HG03039 (cell line): ENCODE measurements around the gene MICA.
"Not testable (repeated sequence)": the region's sequence is repeated elsewhere in the genome, so short reads cannot be mapped to it uniquely, and the experiment has no call there.

ENCODE experiments used
- ATAC-seq: cut with Tn5 transposase; IDR thresholded peaks from one replicate; pipeline ENCODE4 v1.9.1; 2021; ENCODE audit warnings: mild to moderate bottlenecking, moderate library complexity; ENCODE audit not compliant: unreplicated experiment

MICA gene

GRCh38 chr6:31403283-31404060 lies at the start of gene MICA:
MICA (plus strand) TSS chr6:31403595; CDS start chr6:31403633, 38 bp downstream.
- ATAC-seq, result peak; percentile 47

GRCh38 chr6:31354158-31354863 lies 49.1 kb upstream of the MICA start:
- no peak for ATAC-seq

- no peak for ATAC-seq
Measured at GRCh38 chr6:31354864-31355582, 48.4 kb upstream of the MICA start.

- no peak for ATAC-seq
Measured at GRCh38 chr6:31355583-31355948, 47.8 kb upstream of the MICA start.

- no peak for ATAC-seq
Measured at GRCh38 chr6:31356216-31356945, 47.0 kb upstream of the MICA start.

- ATAC-seq, result peak; percentile 76
Measured at GRCh38 chr6:31356946-31357466, 46.4 kb upstream of the MICA start, which contains the start of gene HLA-B. HLA-B (minus strand) TSS chr6:31357179; CDS start chr6:31357158, 21 bp downstream.

GRCh38 chr6:31357886-31358285 lies 45.5 kb upstream of the MICA start:
- no peak for ATAC-seq

- no peak for ATAC-seq
Measured at GRCh38 chr6:31358302-31358701, 45.1 kb upstream of the MICA start.

- ATAC-seq, result no peak
Measured at GRCh38 chr6:31359581-31359980, 43.8 kb upstream of the MICA start.

- ATAC-seq, result no peak
Measured at GRCh38 chr6:31362751-31363150, 40.6 kb upstream of the MICA start.

GRCh38 chr6:31363811-31364210 lies 39.6 kb upstream of the MICA start:
- ATAC-seq, result no peak

GRCh38 chr6:31365864-31366263 lies 37.5 kb upstream of the MICA start:
- ATAC-seq, result no peak

GRCh38 chr6:31366693-31367470 lies 36.5 kb upstream of the MICA start:
- ATAC-seq, result peak; percentile 79

GRCh38 chr6:31368461-31368860 lies 34.9 kb upstream of the MICA start:
- no peak for ATAC-seq

GRCh38 chr6:31374118-31374517 lies 29.3 kb upstream of the MICA start:
- ATAC-seq, result not testable (repeated sequence)

- no peak for ATAC-seq
Measured at GRCh38 chr6:31375699-31376098, 27.7 kb upstream of the MICA start.

- ATAC-seq, result no peak
Measured at GRCh38 chr6:31377029-31377428, 26.4 kb upstream of the MICA start.

- ATAC-seq, result no peak
Measured at GRCh38 chr6:31378062-31378720, 25.2 kb upstream of the MICA start.

- ATAC-seq, result no peak
Measured at GRCh38 chr6:31378721-31379103, 24.7 kb upstream of the MICA start.
